GM19240 (cell line): ENCODE results near the gene CLASP1.
"Not testable (repeated sequence)": the region's sequence is repeated elsewhere in the genome, so short reads cannot be mapped to it uniquely, and the experiment has no call there.

Source experiments
- DNase-seq: peaks from one replicate; pipeline ENCODE4 v3.0.0; 2011; ENCODE audit warnings: low spot score; ENCODE audit not compliant: insufficient read length

The CLASP1 gene

GRCh38 chr2:121475811-121476571 lies 173.3 kb downstream of the CLASP1 start:
- no peak for DNase-seq

DNA sequence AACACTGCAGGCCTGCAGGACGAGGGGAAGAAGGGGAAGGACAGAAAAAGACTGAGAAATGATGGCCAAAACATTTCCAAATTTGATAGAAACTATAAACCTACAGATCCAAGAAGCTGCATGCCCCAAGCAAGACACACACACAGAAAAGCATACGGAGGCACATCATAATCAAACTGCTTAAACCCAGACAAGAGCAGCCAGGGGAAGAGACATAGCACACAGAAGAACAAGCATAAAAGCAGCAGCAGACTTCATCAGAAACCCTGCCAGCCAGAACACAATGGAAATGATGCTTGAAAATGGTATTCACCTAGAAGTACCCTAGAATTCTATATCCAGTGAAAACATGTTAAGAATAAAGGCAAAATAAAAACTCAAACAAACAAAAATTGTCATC lies 175.8 kb downstream of the CLASP1 start:
- no peak for DNase-seq

DNA sequence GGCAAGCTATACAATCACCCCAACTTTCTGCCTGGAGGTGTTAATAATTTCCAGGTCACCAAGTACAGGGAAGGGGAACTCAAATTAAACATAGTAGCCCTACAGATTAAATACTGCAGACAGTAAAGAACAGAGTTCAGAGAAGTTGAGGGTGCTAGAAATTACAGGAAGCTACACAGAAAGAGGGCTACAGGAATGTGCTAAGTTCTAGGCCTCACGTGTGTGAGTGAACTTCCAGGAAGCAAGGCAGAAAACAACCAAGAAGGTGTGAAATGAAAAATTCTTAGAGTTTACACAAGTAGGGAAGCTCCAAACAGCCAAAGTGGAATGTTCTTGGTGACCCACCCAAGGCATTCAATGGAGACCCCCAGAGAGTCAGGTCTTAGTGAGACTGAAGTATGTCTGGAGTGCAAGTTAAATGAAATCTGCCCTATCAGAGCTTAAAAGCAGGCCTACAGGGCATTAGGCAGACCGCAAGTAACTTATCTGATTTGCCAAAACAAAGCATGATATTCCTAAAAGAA lies 176.7 kb downstream of the CLASP1 start:
- DNase-seq: no peak

DNA sequence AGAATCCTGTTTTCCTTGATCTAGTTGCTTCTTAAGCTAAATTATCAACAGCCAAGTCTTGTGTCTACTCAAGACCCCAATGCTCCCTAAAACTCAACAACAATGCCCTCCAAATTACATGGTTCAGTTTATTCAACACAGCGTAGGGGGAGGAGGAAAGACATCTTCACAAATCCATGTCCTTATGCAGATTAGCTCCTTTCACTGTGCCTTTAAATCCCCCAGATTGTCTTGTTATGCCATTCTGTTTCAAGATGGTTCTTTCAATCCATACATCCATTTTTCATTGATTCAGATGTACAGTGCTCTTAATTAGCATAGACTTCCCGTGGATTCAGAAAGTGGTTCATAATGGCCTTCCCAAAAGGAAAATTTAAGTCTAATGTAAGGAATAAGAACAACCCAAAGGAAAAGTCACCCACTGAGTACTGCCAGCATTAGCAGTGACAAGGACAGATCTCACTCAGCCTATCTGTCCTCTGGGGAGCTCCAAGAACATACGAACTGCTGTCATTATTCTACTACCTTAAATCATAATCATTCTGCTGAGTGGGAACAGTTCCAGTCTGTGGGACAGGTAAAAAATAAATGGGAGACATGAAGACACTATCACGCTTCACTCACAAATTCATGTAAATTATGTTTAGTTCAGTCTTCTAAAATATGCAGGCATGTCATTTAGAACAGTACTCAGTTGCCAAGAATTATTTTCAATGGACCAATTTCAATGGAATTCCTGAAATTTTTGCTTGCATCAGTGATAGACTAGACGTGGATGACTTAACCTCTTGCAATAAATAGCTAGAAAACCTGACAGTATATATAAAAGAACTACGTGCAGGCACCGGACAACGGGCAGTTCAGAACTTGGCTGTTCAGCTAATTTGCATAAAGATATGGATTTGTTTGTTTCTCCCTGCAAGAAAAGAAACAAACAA lies 177.5 kb downstream of the CLASP1 start:
- DNase-seq: no peak

- DNase-seq: no peak
Observed at GRCh38 chr2:121470917-121471316, 178.3 kb downstream of the CLASP1 start.

DNA sequence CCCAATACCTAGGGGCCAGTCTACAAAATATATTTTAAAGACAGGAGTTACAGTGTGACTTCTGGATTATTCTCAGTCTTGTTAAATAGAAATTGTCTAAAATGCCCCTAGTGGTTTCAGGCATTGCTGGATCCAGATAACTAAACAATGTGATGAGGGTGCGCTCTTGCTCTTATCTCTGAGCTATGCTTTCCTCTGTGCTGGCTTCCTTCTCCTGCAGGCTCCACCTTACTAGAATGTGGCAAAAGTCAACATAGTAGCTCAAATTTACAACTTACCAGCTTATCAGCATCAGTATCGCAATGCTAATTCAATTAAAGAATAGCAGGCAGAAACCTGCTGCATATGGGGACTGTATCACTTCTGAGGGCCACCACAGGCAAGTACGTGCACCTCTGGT lies 179.9 kb downstream of the CLASP1 start:
- DNase-seq: no peak

- DNase-seq: no peak
Observed at GRCh38 chr2:121468936-121469335, 180.3 kb downstream of the CLASP1 start.

DNA sequence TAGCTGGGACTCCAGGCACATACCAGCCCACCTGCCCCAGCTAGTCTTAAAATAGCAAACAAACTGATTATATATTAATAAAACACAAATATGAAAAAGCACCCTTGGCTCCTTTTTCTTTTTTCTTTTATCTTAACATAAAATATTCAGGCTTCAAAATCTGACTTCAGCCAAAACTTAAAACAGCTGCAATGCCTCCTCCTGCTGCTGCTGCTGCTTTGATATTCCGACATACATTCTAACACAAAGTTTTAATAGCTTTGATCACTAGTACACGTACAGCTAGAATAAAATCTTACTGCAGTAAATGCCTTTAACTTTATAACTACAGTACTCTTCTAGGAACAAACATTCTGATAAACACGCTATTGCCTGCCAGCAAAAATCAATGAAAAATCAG lies 190.0 kb downstream of the CLASP1 start:
- DNase-seq: no peak

GRCh38 chr2:121456325-121456724 lies 192.9 kb downstream of the CLASP1 start:
- DNase-seq: no peak

GRCh38 chr2:121455446-121455845 lies 193.8 kb downstream of the CLASP1 start:
- DNase-seq: no peak

- no peak for DNase-seq
Observed at GRCh38 chr2:121454549-121455090, 194.6 kb downstream of the CLASP1 start.

DNA sequence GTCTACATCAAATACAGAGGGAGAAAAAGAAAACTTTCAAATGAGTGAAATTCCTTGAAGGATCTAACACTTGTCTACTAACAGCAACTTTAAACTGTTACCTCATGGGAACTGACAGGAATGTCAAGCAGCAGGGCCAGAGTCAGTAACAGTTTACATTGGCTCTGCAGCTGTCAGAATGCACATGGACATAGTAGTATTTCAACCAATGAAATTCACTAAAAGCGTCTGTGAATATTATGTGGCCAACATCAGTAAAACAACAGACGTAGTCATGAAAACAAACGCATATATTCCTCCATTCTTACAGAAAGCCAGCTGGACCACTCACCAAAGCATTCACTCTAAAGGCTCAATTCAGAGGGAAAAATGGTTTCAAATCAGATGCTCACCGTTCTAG lies 197.9 kb downstream of the CLASP1 start:
- no peak for DNase-seq

GRCh38 chr2:121450301-121450700 lies 199.0 kb downstream of the CLASP1 start:
- no peak for DNase-seq

DNA sequence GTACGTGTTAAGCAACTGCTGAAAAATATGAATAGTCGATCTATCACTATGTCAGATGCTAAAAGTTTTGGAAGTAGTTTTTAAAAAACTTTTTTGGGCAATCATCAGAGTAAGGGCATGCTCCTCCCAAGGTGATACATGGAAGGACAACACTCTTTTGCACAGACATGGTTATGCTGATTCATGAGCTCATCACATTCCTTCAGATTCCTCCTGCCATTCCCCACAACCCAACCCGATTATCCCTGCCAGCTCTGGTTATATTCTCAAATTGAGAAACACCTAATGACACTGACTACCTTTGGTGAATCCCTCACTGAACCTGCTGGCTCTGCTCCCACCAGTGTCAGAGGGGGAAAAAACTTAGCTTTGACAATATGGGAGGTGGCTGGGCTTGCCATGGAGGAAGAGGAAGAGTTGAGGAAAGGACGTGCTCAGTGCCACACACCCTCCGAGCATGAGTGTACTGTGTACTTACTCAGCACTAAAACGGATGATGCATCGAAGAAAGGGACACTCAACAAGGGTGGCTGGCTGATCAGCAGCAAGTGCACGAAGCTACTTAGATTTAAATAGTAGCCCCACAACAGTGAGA lies 202.5 kb downstream of the CLASP1 start:
- no peak for DNase-seq

GRCh38 chr2:121442889-121443288 lies 206.4 kb downstream of the CLASP1 start:
- no peak for DNase-seq

DNA sequence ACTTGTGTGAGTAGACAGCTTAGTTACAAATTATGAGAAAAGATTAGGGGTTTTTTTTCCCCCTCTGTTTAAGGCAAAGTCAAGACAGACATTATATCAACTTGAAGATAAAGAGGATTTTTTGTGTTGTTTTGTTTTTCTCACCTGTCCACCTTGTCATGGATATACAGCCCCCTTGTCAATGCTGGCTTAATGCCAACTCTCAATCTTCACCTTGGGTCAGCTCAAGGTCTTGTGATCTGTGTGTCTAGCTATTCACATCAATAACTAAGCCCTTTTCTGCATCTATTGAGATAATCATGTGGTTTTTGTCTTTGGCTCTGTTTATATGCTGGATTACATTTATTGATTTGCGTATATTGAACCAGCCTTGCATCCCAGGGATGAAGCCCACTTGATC lies 211.0 kb downstream of the CLASP1 start:
- not testable (repeated sequence) for DNase-seq

- DNase-seq: no peak
Observed at GRCh38 chr2:121436918-121437317, 212.3 kb downstream of the CLASP1 start.

- DNase-seq: no peak
Observed at GRCh38 chr2:121435790-121436189, 213.5 kb downstream of the CLASP1 start.

DNA sequence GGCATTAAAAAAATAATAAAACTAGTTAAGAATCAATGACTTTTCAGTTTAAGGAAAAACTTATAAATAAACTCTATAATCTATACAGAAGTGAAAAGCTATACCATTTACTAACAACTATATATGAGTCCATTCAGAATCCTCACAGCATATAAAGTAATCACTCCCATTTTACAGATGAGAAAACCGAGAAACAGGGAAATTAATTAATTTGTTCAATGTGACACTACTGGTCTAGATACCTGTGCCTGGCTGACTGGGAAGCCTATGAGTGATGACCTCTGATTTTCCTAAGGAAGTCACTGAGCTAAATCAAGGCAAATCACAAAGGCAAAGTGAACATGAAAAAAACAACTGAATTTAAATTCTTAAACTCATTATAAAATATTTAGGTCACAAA lies 218.0 kb downstream of the CLASP1 start:
- DNase-seq: no peak

GRCh38 chr2:121429927-121430520 lies 219.2 kb downstream of the CLASP1 start:
- no peak for DNase-seq
